Lung microvascular endothelial cell (primary cell): ENCODE results near the gene CMTM3. TPM values are rescaled to one million over a fixed set of nuclear protein-coding genes. Genes with fewer than 3 reads are reported as not detected.
"Not testable (repeated sequence)": the region's sequence is repeated elsewhere in the genome, so short reads cannot be mapped to it uniquely, and the experiment has no call there.

Source experiments
- DNase-seq, 2 donors: peaks; one replicate each; pipeline versions ENCODE4 v3.0.0 to v3.0.0-alpha.2; 2010; ENCODE audit warnings: low read depth in 2 of 2
- total RNA-seq: library from RNA; depleted of rRNA; stranded (reverse); fragments of >200 nt; gene quantifications from 2 replicates; pipeline ENCODE4 v1.2.1, GENCODE V29; 2014

Gene CMTM3
- total RNA-seq, 1 donor from 2014 or later, result 28.0 TPM

DNA sequence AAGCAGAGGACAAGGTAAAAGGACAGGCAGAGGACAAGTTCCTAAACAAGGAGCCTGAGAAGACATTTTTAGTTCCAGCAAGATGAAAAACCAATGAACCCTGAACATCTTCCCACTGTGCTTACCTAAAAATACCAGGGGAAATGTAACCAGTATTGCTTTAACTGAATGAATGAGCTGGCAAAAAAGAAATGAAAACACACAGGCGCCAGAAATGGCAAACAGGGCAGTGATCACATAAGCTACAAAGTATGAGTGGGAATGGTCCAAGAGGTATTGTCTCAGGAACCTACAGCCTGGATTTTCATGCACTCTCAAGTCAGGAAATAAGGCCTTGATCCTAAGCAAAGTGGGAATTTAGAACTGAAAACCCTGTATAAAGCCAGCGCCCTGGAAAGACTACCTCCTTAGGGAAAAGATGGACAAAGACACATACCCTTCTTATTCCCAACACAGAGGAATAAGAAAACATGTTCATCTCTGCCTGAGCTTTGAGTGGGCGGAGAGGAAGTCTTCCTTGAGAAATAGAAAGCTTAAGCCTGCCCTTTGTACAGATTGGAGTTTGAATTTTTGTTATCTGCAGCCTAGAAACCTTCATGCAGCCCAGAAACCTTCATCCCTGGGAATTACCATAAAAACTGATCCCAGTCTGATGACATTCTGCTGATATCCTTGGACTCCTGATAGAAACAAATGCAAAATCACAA is 23.1 kb upstream of the CMTM3 start:
- DNase-seq, result no peak

GRCh38 chr16:66585481-66586239 is 18.8 kb upstream of the CMTM3 start:
- DNase-seq, result peak in 1 of 2 donors; percentile 11

- DNase-seq, result no peak
Measured at GRCh38 chr16:66587881-66588600, 16.5 kb upstream of the CMTM3 start.

- peak; percentile 51 to 61 for DNase-seq
Measured at GRCh38 chr16:66588981-66589713, 15.4 kb upstream of the CMTM3 start.

DNA sequence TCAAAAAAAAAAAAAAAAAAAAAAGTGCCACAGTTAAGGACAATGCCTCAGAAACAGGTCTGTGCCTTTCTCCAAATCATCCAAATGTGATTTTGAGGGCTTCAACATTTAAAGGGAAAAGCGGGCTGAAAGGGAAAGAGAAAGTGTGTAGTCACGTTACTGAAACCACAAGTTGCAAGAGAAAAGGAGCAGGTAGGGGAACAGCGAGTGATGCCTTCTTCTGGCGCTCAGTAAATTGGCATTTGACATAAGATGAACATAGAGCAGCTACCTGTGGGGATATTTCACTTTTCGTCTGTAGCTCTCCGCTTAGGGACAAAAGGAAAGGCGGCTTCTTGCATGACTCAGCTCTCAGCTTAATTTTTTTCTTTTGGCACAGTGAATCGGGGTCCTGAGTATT is 14.2 kb upstream of the CMTM3 start:
- DNase-seq, result no peak

GRCh38 chr16:66591018-66591417 is 13.5 kb upstream of the CMTM3 start:
- DNase-seq, result no peak

DNA sequence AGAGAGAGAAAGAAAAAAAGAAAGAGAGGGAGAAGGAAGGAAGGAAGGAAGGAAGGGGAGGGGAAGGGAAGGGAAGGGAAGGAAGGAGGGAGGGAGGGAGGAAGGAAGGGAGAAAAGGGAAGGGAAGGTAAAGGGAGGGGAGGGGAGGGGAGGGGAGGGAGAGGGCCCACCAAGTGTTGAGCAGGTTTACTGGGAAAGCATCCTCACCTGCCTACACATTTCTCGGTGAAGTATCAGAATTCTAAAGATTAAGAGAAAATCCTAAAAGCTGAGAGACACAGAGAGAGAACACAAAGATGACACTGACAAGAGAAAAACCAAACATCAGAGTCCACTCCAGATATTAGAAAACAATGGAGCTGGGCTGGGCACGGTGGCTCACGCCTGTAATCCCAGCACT is 12.3 kb upstream of the CMTM3 start:
- no peak for DNase-seq

DNA sequence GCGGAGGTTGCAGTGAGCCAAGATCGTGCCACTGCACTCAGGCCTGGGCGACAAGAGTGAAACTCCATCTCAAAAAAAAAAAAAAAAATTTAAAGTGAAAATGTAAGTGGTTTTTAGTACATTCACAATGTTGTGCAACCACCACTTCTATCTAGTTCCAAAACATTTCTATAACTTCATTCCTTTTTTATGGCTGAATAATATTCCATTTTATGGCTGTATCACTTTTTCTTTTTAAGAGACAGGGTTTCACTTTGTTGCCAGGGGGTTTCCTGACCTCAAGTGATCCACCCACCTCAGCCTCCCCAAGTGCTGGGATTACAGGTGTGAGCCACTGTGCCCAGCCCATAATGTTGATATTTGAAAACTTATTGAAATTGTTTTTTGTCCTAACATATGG is 11.7 kb upstream of the CMTM3 start:
- no peak for DNase-seq

DNA sequence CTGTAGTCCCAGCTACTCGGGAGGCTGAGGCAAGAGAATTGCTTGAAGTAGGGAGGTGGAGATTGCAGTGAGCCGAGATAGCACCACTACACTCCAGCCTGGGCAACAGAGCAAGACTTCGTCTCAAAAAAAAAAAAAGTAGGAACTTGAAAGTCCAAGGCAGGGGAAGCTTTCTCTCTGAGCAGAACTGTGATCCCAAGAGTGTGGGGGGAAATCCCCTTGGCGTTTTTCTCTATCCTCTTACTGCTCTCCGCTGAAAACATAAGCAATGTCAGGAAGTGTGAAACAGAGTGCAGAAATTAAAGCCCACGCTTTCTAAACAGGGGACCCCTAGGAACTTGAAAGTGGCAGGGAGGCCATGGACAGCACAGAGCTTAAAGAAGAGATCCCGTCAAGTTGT is 9.8 kb upstream of the CMTM3 start:
- no peak for DNase-seq

- not testable (repeated sequence) for DNase-seq
Measured at GRCh38 chr16:66596559-66596958, 7.9 kb upstream of the CMTM3 start.

DNA sequence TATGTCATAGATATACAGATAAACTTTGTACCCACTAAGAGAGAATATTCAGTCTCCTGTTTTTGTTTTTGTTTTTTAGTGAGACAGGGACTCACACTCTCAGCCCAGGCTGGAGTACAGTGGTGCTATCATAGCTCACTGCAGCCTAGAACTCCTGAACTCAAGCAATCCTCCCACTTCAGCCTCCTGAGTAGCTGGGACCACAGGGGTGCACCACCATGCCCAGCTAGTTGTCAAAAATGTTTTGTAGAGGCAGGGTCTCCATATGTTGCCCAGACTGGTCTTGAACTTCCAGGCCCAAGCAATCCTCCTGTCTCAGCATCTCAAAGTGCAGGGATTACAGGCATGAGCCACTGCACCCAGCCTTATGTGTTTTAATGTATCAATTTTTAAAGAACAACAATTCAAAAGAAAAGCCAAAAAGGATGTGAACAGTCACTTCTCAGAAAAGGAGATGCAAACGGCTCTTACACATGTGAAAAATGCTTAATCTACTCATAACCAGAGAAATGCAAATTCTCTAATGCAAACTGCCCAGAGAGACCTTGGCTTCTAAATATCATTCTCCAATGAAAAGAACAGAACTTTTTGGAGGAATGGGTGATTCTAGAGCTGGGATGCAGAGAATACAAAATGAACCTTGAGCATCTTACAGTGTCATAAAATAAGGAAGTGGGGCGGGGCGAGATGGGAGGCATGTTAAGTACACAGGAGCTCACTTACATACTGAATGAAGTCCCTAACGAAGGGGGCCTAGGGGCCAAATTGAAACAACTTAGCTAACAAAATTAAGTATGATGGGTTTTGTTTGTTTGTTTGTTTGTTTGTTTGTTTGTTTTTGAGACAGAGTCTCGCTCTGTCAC is 7.3 kb upstream of the CMTM3 start:
- no peak for DNase-seq

DNA sequence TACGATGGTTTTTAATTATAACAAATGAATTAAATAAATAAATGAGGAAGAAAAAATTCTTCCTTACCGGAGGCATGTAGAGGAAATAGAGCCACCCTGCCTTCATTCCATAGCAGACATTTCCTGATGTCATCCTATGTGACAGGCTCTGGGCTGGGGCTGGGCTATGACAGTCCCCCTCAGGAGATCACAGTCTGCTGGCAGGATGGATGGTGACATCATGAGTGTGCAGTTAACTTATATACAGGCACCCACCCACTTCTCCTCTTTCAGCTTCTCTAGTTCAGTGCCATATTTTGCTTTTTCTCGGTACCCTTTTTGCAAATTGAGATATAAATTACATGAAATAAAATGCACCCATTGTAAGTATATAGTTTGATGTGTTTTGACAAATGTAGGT is 6.4 kb upstream of the CMTM3 start:
- peak in 1 of 2 donors; percentile 16 for DNase-seq

DNA sequence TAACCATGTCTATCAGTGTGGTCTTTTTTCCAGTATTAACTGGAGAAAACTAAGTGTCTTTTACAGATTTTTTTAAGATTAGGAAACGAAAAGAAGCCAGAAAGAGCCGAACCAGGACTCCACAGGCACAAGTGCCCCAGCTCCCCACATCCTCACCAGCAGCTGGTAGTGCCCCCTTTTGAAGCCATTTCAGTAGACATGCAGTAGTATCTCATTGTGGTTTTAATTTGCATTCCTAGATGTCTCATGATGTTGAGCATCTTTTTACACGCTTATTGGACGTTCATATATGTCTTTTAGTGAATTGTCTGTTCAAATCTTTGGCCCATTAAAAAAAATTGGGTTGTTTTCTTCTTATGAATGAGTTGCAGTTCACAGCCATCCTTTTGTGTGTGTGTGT is 4.8 kb upstream of the CMTM3 start:
- no peak for DNase-seq

DNA sequence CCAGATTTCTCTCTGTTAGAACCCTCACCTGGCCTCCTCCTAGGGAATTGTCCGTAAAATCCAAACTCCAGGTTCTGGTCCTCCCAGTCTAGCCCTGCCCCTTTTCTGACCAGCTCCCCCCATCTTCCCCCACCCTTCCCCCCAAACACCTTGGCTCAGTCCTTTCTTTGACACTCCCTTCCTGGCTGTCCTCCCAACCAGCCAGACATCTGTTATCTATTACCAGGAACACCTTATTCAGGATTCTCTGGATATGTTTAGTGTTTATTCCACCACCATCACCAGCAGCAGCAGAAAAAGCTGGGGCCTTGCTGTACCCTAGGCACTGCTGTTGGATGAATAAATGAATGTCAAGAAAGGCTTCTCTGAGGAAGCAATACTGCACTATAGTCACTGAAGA is 4.0 kb upstream of the CMTM3 start:
- DNase-seq, result no peak

DNA sequence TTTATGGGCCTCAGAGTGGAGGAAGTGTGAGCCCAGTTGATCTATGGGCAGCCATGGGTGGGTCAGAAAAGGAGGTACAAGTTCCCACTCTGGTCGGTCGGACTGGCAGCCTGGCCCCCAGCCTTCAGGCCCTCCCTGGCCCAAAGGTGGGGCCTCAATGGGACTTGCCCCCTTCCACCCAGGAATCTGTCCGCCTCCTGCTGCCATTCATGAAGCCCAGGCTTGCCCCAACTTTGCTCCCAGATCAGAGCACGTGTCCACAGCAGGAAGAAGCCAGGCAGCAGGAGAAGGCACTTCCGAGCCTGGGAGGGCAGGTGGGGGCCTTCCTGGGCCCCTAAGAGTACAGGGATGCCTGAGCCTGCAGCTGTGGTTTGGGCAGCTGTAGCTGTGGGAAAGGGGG is 3.0 kb upstream of the CMTM3 start:
- DNase-seq, result no peak

- DNase-seq, result peak; percentile 49 to 62
Measured at GRCh38 chr16:66603537-66604375, 748 bp upstream of the CMTM3 start.

GRCh38 chr16:66605177-66605978 is 874 bp downstream of the CMTM3 start:
- peak; percentile 58 to 65 for DNase-seq

- no peak for DNase-seq
Measured at GRCh38 chr16:66605979-66606751, 1.7 kb downstream of the CMTM3 start.
